ENCODE data around the gene CBR4. TPM values are rescaled to one million over a fixed set of nuclear protein-coding genes. Genes with fewer than 3 reads are reported as not detected.
"Not testable (repeated sequence)": the region's sequence is repeated elsewhere in the genome, so short reads cannot be mapped to it uniquely, and the experiment has no call there.

The CBR4 gene
- total RNA-seq, 1 donor from 2014 or later, result 21.3 TPM

- DNase-seq (ENCODE audit: low spot score), result no peak
- intact Hi-C loops (cut with DNase I), result loop anchor here (10.0 kb wide), 1 partner anchor 285 kb away; no protein-coding TSS in a partner anchor
Measured at GRCh38 chr4:168999809-169000208, 10.2 kb downstream of the CBR4 start.

- intact Hi-C loops (cut with DNase I), result no loop called here
- no peak for DNase-seq (ENCODE audit: low spot score)
Measured at GRCh38 chr4:168998596-168998995, 11.5 kb downstream of the CBR4 start.

GRCh38 chr4:168995537-168996295, 14.3 kb downstream of the CBR4 start:
- no peak for DNase-seq (ENCODE audit: low spot score)
- intact Hi-C loops (cut with DNase I), result no loop called here

GRCh38 chr4:168994958-168995357, 15.1 kb downstream of the CBR4 start:
- DNase-seq (ENCODE audit: low spot score), result no peak
- intact Hi-C loops (cut with DNase I), result no loop called here

- no peak for DNase-seq (ENCODE audit: low spot score)
Measured at GRCh38 chr4:168993714-168994510, 16.1 kb downstream of the CBR4 start.

GRCh38 chr4:168992952-168993482, 17.0 kb downstream of the CBR4 start:
- intact Hi-C loops (cut with DNase I); DNase-seq (ENCODE audit: low spot score): not testable (repeated sequence)

More at GRCh38 chr4:168993714-168994510, 16.1 kb downstream of the CBR4 start:
- intact Hi-C loops (cut with DNase I), result no loop called here

GRCh38 chr4:168981942-168982341, 28.1 kb downstream of the CBR4 start:
- no peak for DNase-seq (ENCODE audit: low spot score)
- intact Hi-C loops (cut with DNase I), result no loop called here

GRCh38 chr4:168981460-168981859, 28.6 kb downstream of the CBR4 start:
- intact Hi-C loops (cut with DNase I), result no loop called here
- DNase-seq (ENCODE audit: low spot score), result no peak

GRCh38 chr4:168979338-168979737, 30.7 kb downstream of the CBR4 start:
- DNase-seq (ENCODE audit: low spot score), result no peak
- intact Hi-C loops (cut with DNase I), result no loop called here

GRCh38 chr4:168978001-168978700, 31.9 kb downstream of the CBR4 start:
- no peak for DNase-seq (ENCODE audit: low spot score)
- intact Hi-C loops (cut with DNase I), result no loop called here

- intact Hi-C loops (cut with DNase I), result no loop called here
- no peak for DNase-seq (ENCODE audit: low spot score)
Measured at GRCh38 chr4:168972596-168972995, 37.5 kb downstream of the CBR4 start.

GRCh38 chr4:168960716-168961115, 49.3 kb downstream of the CBR4 start:
- intact Hi-C loops (cut with DNase I), result no loop called here

GRCh38 chr4:168955674-168956073, 54.4 kb downstream of the CBR4 start:
- intact Hi-C loops (cut with DNase I), result no loop called here
- no peak for DNase-seq (ENCODE audit: low spot score)

More at GRCh38 chr4:168960716-168961115, 49.3 kb downstream of the CBR4 start:
- DNase-seq (ENCODE audit: low spot score), result no peak

- intact Hi-C loops (cut with DNase I); DNase-seq (ENCODE audit: low spot score): not testable (repeated sequence)
Measured at GRCh38 chr4:168952821-168953246, 57.2 kb downstream of the CBR4 start.

GRCh38 chr4:168945291-168945690, 64.8 kb downstream of the CBR4 start:
- no peak for DNase-seq (ENCODE audit: low spot score)
- intact Hi-C loops (cut with DNase I), result no loop called here

- DNase-seq (ENCODE audit: low spot score), result no peak
- intact Hi-C loops (cut with DNase I), result no loop called here
Measured at GRCh38 chr4:168942985-168943384, 67.1 kb downstream of the CBR4 start.
